ENCODE measurements around the gene PPFIBP2.
A peak's percentile ranks its signal among the peaks of the same experiment; 100 is the strongest.

The PPFIBP2 gene

GRCh38 chr11:7513234-7514098 lies at the start of gene PPFIBP2:
PPFIBP2 (plus strand) TSS chr11:7513999; CDS start chr11:7549476, 35,477 bp downstream.
- peak; percentile 58 for DNase-seq (ENCODE audit: low read depth, low spot score)

GRCh38 chr11:7467652-7468051 lies 46.1 kb upstream of the PPFIBP2 start:
- DNase-seq (ENCODE audit: low read depth, low spot score) = no peak

GRCh38 chr11:7469351-7469865 lies 44.4 kb upstream of the PPFIBP2 start:
- no peak for DNase-seq (ENCODE audit: low read depth, low spot score)

- DNase-seq (ENCODE audit: low read depth, low spot score) = no peak
Observed at GRCh38 chr11:7471071-7471470, 42.7 kb upstream of the PPFIBP2 start.

- DNase-seq (ENCODE audit: low read depth, low spot score) = no peak
Observed at GRCh38 chr11:7473717-7474116, 40.1 kb upstream of the PPFIBP2 start.

DNA sequence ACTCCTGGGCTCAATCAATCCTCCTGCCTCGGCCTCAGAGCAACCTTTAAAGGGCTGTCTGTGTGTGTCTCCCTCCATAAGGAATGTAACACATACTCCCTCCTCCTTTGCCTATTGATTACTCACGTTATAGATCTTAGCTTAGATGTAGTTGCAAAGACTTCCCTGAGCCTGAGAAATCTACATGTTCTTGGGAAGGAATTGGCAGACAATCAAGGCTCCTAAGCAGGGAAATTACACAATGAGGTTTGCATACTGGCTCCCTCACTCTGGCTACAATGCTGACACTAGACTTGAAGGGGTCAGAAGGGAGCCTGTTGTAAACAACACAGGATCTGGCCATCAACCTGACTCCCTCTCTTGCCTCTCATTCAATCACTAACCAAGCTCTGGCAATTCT lies 33.7 kb upstream of the PPFIBP2 start:
- DNase-seq (ENCODE audit: low read depth, low spot score) = no peak

DNA sequence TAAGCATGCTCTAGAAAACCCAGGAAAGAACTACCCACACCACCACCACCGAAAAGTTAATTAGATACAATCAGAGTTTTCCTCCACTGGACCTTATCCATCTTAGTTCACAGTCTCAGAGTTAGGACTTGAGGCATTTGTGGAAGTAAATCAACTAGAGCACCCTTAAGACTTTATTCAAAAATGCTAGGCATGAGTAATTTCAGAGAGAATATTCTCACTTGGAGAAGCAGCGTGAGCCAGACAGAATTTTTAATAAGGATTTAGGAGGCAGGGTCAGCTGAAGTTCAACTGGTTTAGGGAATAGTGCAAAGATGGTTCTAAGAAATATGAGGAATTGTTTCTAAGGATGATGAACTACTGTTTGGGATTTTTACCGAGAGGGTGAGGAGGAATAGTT lies 29.7 kb upstream of the PPFIBP2 start:
- DNase-seq (ENCODE audit: low read depth, low spot score) = no peak

DNA sequence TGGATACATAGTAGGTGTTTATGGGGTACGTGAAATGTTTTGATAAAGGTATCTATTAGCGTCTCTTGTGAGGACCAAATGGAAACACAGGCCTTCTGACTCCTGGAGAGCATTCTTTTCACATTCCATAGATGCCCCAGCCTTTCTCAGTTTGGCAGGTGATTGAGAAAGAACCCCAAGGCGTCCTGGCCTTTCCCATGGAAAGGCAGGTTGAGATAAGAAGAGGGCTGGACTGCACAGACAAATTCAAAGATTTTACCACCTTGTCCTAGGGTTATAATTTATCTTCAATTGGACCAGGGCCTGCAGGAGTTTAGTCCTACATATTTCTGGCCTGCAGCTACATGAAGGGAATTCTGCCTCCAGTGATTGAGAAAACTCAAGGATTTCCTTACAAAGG lies 29.2 kb upstream of the PPFIBP2 start:
- DNase-seq (ENCODE audit: low read depth, low spot score) = no peak

DNA sequence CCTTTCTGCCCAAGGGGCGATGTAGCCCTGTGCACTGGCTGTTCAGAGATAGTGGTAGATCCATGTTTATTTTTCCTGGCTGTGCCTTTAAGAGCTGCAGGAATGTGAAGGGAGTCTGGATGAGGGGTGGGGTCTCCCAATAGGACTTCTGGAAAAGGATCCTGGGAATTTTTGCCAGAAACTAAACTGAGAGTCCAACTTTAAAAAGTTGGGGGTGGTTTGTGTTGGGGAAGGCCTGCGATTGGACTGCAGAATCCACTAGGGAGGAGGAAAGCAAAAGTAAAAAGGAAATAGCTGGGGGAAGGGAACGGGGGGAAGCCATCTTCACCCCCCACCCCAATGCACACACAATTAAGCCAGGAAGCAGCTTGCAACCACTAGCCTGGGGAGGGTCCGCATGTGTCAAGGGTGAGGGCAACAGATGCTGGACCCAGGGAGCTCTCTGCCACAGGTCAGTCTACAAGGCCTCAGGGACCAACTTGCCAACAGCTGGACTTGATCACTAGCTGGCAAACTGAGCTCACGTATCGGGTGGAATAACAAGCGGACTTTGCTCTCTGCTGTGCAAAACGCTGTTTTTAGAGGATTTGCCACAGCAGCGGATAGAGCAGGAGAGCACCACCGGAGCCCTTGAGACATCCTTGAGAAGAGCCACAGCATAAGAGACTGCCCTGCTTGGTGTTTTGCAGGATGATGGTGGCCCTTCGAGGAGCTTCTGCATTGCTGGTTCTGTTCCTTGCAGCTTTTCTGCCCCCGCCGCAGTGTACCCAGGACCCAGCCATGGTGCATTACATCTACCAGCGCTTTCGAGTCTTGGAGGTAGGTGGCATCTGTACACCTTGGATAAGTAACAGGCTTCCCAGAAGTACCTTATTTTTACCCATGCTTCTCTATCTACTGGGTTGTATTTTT lies 28.4 kb upstream of the PPFIBP2 start, which contains the start of gene OLFML1:
OLFML1 (plus strand) TSS at position 321 of the 912 bp plus-strand sequence; CDS start at position 691, 370 bp downstream.
- no peak for DNase-seq (ENCODE audit: low read depth, low spot score)

- DNase-seq (ENCODE audit: low read depth, low spot score) = no peak
Observed at GRCh38 chr11:7486098-7486780, 27.6 kb upstream of the PPFIBP2 start.

- DNase-seq (ENCODE audit: low read depth, low spot score) = no peak
Observed at GRCh38 chr11:7486781-7487140, 27.0 kb upstream of the PPFIBP2 start.

GRCh38 chr11:7487360-7487759 lies 26.4 kb upstream of the PPFIBP2 start:
- no peak for DNase-seq (ENCODE audit: low read depth, low spot score)

DNA sequence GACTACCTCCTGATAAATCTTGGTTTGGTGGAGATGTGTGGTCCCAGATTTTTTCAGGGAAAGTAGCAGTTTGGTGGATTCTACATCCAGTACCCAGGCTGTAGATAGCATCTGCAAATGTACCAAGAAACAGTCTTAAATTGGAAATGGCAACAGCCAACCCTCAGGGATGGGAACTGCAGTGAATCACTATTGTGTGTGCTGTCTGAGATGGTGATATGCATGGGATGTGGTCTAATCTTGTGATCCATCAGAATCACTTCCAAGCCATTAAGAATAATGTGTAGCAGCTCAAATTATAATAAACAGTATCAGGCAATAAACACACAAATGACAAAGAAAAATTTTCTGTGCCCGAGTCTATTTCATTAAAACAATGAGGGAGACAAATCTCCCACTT lies 25.1 kb upstream of the PPFIBP2 start:
- no peak for DNase-seq (ENCODE audit: low read depth, low spot score)

- no peak for DNase-seq (ENCODE audit: low read depth, low spot score)
Observed at GRCh38 chr11:7489376-7489775, 24.4 kb upstream of the PPFIBP2 start.

DNA sequence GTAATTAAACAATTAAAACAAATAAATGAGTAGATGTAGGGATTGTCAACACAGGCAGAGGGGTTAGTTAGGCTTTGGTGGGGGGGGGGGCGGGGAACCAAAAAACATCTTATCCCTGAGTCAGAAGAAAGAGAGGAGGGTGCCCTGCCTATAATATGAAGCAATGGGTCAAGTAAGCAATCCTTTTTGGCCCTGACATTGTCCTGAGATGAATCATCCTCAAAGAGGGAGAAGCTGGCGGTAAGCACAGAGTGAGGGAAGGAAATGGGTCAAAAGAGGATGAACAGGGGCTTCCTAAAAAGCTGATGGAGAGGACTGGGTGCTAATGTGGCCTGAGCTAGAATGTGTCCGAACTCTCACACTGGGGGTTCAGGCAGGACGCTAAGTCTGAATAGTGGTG lies 23.7 kb upstream of the PPFIBP2 start:
- no peak for DNase-seq (ENCODE audit: low read depth, low spot score)

DNA sequence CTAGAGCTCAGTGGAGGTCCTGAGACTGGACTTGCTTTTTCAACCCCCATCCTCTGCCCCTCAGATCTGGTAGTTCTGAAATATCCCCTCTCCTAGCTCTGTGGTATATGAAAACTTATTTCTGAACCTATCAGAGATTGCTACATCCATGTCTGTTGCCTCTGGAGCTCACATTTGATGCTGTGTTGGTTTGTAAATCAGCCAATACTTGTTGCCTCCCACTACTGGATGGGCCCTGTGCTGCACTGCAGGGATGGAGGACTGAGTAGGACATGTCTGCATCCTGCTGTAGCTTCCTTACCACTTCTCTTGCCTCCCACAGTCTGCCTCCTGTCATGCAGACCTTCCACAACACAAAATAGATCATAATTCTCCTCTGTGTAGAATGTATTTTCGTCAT lies 23.3 kb upstream of the PPFIBP2 start:
- DNase-seq (ENCODE audit: low read depth, low spot score) = no peak

- DNase-seq (ENCODE audit: low read depth, low spot score) = no peak
Observed at GRCh38 chr11:7492253-7492652, 21.5 kb upstream of the PPFIBP2 start.

DNA sequence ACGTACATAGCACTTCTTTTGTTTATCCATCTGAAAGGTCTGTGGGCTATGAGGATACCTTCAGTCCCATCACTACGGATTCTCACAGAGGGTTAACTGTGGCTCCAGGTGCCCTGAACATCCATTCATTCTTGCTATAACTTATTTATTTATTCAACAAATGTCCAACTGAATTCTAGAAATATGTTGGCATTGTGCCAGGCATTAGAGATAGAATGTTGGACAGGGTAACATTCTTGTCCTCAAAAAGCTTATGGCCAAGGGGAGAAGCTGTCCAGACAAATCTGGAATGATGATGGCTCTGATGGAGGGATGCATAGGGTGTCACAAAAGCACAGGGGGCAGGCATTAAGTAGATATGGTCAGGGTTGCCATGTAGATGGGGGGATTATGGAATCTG lies 20.1 kb upstream of the PPFIBP2 start:
- DNase-seq (ENCODE audit: low read depth, low spot score) = no peak

- no peak for DNase-seq (ENCODE audit: low read depth, low spot score)
Observed at GRCh38 chr11:7494086-7494745, 19.6 kb upstream of the PPFIBP2 start.

GRCh38 chr11:7495882-7496551 lies 17.8 kb upstream of the PPFIBP2 start:
- no peak for DNase-seq (ENCODE audit: low read depth, low spot score)

GRCh38 chr11:7498193-7498592 lies 15.6 kb upstream of the PPFIBP2 start:
- DNase-seq (ENCODE audit: low read depth, low spot score) = no peak

All from activated CD4-positive, CD25-positive, alpha-beta regulatory T cell treated with anti-CD3 and anti-CD28 coated beads, Interleukin-2, amount 50 U/mL, for 16 hours (primary cell).